HepG2 (cell line): ENCODE measurements around the gene FITM1. TPM values are rescaled to one million over a fixed set of nuclear protein-coding genes. Genes with fewer than 3 reads are reported as not detected.

Experiments
- CEBPB ChIP-seq: IDR thresholded peaks from 2 replicates; pipeline ENCODE4 v1.6.1; 2011; ENCODE audit warnings: low read depth, low read length, improper control_type of control experiment, borderline replicate concordance
- EZH2 ChIP-seq: conservative IDR thresholded peaks from 2 replicates; pipeline ENCODE4 v1.6.1; 2012; ENCODE audit warnings: mild to moderate bottlenecking, low read depth, low read length, moderate library complexity
- HBP1 ChIP-seq: IDR thresholded peaks from 2 replicates; pipeline ENCODE4 v1.6.1; 2016; ENCODE audit warnings: low read depth, control low read depth
- HNRNPL ChIP-seq: fragments of 200-400 bp; formaldehyde crosslinking; IDR thresholded peaks from 2 replicates; pipeline ENCODE4 v1.6.1; 2017; ENCODE audit warnings: mild to moderate bottlenecking, low read depth, low read length
- KDM3A ChIP-seq: IDR thresholded peaks from 2 replicates; pipeline ENCODE4 v1.6.1; 2018; ENCODE audit warnings: low read depth, missing compliant biosample characterization
- NFRKB ChIP-seq: fragments of 450-650 bp; IDR thresholded peaks from 2 replicates; pipeline ENCODE4 v1.6.1; 2017
- NR1H2 ChIP-seq: sonication (generic); formaldehyde crosslinking; IDR thresholded peaks from 2 replicates; pipeline ENCODE4 v1.8.1; 2022; ENCODE audit warnings: low read depth, missing genetic modification reagents, borderline replicate concordance
- SMC3 ChIP-seq: IDR thresholded peaks from 2 replicates; pipeline ENCODE4 v1.6.1; 2011; ENCODE audit warnings: low read length, improper control_type of control experiment
- TRIM24 ChIP-seq: sonication (generic); formaldehyde crosslinking; IDR thresholded peaks from 2 replicates; pipeline ENCODE4 v1.8.0; 2022; ENCODE audit warnings: mild to moderate bottlenecking, missing genetic modification reagents
- ZNF354B ChIP-seq: sonication (generic); formaldehyde crosslinking; IDR thresholded peaks from 2 replicates; pipeline ENCODE4 v1.8.0; 2022; ENCODE audit warnings: mild to moderate bottlenecking, missing genetic modification reagents
- ZNF362 ChIP-seq: sonication (generic); formaldehyde crosslinking; IDR thresholded peaks from 2 replicates; pipeline ENCODE4 v1.4.0; 2020; ENCODE audit warnings: missing genetic modification reagents, mild to moderate bottlenecking, borderline replicate concordance
- ZNF614 ChIP-seq: IDR thresholded peaks from 2 replicates; pipeline ENCODE4 v1.6.1; 2018; ENCODE audit warnings: missing biosample characterization, missing genetic modification reagents, inconsistent platforms, borderline replicate concordance
- ZSCAN31 ChIP-seq: sonication (generic); formaldehyde crosslinking; IDR thresholded peaks from 2 replicates; pipeline ENCODE4 v1.5.0; 2020; ENCODE audit warnings: low read depth, mild to moderate bottlenecking, missing genetic modification reagents
- polyA plus RNA-seq, 8 experiments: library from polyadenylated mRNA; depleted of rRNA in 3 of 8; stranded (reverse) in 7 of 8; unstranded in 1 of 8; fragments of >200 nt; fragmentation: Illumina TruSeq in 4 of 8; extraction: Trizol in 4 of 8; gene quantifications; 2 replicates each; pipeline versions ENCODE4 v1.2.1 to v1.2.3, GENCODE V29; 2011 to 2016; ENCODE audit warnings: low read depth in 4 of 8, missing spikeins in 1 of 8, mixed read lengths in 1 of 8; ENCODE audit not compliant: insufficient read depth in 1 of 8
- total RNA-seq, 5 experiments: library from RNA; depleted of rRNA; stranded (reverse); fragments of >200 nt; fragmentation: Illumina TruSeq; extraction: Trizol; gene quantifications; 2 replicates each; pipeline ENCODE4 v1.2.3, GENCODE V29; 2016; ENCODE audit warnings: low read depth in 1 of 5
- TF ChIP-seq, protein P1 (sequence below): sonication (generic); formaldehyde crosslinking; IDR thresholded peaks from 2 replicates; pipeline ENCODE4 v1.8.0; 2022; ENCODE audit warnings: mild to moderate bottlenecking, missing genetic modification reagents, moderate library complexity
- TF ChIP-seq, protein P2 (sequence below): sonication (generic); formaldehyde crosslinking; IDR thresholded peaks from 2 replicates; pipeline ENCODE4 v1.4.0; 2020; ENCODE audit warnings: missing genetic modification reagents, borderline replicate concordance
- TF ChIP-seq, protein P3 (sequence below): sonication (generic); formaldehyde crosslinking; IDR thresholded peaks from 2 replicates; pipeline ENCODE4 v1.4.0; 2020; ENCODE audit warnings: missing genetic modification reagents
- TF ChIP-seq, protein P4 (sequence below): sonication (generic); formaldehyde crosslinking; IDR thresholded peaks from 2 replicates; pipeline ENCODE4 v1.5.0; 2020; ENCODE audit warnings: mild to moderate bottlenecking, missing genetic modification reagents, borderline replicate concordance

Gene FITM1
- total and polyA plus RNA-seq, 2 of the 13 experiments (the other 11 are each of a cell fraction or from before 2014, with no cell fraction given): 2.7 to 5.8 TPM

- peak; percentile 88; the same call in 1 of the 2 replicates for TF ChIP-seq ZNF354B (CRISPR knock-in tag)
- TF ChIP-seq, protein P1, sequence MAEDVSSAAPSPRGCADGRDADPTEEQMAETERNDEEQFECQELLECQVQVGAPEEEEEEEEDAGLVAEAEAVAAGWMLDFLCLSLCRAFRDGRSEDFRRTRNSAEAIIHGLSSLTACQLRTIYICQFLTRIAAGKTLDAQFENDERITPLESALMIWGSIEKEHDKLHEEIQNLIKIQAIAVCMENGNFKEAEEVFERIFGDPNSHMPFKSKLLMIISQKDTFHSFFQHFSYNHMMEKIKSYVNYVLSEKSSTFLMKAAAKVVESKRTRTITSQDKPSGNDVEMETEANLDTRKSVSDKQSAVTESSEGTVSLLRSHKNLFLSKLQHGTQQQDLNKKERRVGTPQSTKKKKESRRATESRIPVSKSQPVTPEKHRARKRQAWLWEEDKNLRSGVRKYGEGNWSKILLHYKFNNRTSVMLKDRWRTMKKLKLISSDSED (CRISPR knock-in tag): no peak; the same call in 1 of the 2 replicates
- no peak for TF ChIP-seq NFRKB
- TF ChIP-seq ZNF614 (CRISPR knock-in tag): peak; percentile 100
- peak; percentile 96 for TF ChIP-seq TRIM24 (CRISPR knock-in tag)
- TF ChIP-seq, protein P2, sequence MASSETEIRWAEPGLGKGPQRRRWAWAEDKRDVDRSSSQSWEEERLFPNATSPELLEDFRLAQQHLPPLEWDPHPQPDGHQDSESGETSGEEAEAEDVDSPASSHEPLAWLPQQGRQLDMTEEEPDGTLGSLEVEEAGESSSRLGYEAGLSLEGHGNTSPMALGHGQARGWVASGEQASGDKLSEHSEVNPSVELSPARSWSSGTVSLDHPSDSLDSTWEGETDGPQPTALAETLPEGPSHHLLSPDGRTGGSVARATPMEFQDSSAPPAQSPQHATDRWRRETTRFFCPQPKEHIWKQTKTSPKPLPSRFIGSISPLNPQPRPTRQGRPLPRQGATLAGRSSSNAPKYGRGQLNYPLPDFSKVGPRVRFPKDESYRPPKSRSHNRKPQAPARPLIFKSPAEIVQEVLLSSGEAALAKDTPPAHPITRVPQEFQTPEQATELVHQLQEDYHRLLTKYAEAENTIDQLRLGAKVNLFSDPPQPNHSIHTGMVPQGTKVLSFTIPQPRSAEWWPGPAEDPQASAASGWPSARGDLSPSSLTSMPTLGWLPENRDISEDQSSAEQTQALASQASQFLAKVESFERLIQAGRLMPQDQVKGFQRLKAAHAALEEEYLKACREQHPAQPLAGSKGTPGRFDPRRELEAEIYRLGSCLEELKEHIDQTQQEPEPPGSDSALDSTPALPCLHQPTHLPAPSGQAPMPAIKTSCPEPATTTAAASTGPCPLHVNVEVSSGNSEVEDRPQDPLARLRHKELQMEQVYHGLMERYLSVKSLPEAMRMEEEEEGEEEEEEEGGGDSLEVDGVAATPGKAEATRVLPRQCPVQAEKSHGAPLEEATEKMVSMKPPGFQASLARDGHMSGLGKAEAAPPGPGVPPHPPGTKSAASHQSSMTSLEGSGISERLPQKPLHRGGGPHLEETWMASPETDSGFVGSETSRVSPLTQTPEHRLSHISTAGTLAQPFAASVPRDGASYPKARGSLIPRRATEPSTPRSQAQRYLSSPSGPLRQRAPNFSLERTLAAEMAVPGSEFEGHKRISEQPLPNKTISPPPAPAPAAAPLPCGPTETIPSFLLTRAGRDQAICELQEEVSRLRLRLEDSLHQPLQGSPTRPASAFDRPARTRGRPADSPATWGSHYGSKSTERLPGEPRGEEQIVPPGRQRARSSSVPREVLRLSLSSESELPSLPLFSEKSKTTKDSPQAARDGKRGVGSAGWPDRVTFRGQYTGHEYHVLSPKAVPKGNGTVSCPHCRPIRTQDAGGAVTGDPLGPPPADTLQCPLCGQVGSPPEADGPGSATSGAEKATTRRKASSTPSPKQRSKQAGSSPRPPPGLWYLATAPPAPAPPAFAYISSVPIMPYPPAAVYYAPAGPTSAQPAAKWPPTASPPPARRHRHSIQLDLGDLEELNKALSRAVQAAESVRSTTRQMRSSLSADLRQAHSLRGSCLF: 0 out of 2 replicates have a peak, but pooled peaks have one; percentile 40
- TF ChIP-seq CEBPB: peak; percentile 100
- TF ChIP-seq HBP1 (CRISPR knock-in tag): peak; percentile 45
- TF ChIP-seq ZSCAN31: peak; percentile 97
- TF ChIP-seq, protein P3, sequence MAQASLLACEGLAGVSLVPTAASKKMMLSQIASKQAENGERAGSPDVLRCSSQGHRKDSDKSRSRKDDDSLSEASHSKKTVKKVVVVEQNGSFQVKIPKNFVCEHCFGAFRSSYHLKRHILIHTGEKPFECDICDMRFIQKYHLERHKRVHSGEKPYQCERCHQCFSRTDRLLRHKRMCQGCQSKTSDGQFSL (CRISPR knock-in tag): peak; percentile 78; the same call in 1 of the 2 replicates
- TF ChIP-seq NR1H2 (CRISPR knock-in tag): peak; percentile 98; the same call in 1 of the 2 replicates
- no peak for TF ChIP-seq EZH2
- TF ChIP-seq, protein P4, sequence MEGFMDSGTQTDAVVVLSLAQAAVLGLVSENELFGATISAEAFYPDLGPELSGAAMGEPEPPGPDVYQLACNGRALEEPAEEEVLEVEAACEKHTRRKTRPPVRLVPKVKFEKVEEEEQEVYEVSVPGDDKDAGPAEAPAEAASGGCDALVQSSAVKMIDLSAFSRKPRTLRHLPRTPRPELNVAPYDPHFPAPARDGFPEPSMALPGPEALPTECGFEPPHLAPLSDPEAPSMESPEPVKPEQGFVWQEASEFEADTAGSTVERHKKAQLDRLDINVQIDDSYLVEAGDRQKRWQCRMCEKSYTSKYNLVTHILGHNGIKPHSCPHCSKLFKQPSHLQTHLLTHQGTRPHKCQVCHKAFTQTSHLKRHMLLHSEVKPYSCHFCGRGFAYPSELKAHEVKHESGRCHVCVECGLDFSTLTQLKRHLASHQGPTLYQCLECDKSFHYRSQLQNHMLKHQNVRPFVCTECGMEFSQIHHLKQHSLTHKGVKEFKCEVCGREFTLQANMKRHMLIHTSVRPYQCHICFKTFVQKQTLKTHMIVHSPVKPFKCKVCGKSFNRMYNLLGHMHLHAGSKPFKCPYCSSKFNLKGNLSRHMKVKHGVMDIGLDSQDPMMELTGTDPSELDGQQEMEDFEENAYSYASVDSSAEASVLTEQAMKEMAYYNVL (CRISPR knock-in tag): peak; percentile 87; the same call in 1 of the 2 replicates
- TF ChIP-seq ZNF362 (CRISPR knock-in tag): peak; percentile 62; the same call in 1 of the 2 replicates
- no peak; the same call in 1 of the 2 replicates for TF ChIP-seq HNRNPL
- peak; percentile 100 for TF ChIP-seq KDM3A (CRISPR knock-in tag)
- TF ChIP-seq SMC3: peak; percentile 16; the same call in 1 of the 2 replicates
Measured at GRCh38 chr14:24113801-24114531, 16.5 kb upstream of the FITM1 start (continued).
